T-helper 1 cell treated with Interleukin-12 subunit alpha and Interleukin-12 subunit beta and Interleukin-4 antibody, amounts not matched to agents 30 ng/mL and 1 ng/mL, for 36 hours (primary cell): Measurements from ENCODE around the gene TMEM179B. TPM values are rescaled to one million over a fixed set of nuclear protein-coding genes. Genes with fewer than 3 reads are reported as not detected.
"Not testable (repeated sequence)": the region's sequence is repeated elsewhere in the genome, so short reads cannot be mapped to it uniquely, and the experiment has no call there.

ENCODE experiments used
- intact Hi-C: fragments of 100-400 bp; cut with micrococcal nuclease; formaldehyde crosslinking; loops from one replicate; pipeline ENCODE4 v1.15.1; 2024
- total RNA-seq: library from RNA; stranded (reverse); gene quantifications from 2 replicates; pipeline ENCODE4 v1.2.3, GENCODE V29; 2022

TMEM179B gene
- total RNA-seq, 1 donor from 2014 or later: 53.1 TPM

DNA sequence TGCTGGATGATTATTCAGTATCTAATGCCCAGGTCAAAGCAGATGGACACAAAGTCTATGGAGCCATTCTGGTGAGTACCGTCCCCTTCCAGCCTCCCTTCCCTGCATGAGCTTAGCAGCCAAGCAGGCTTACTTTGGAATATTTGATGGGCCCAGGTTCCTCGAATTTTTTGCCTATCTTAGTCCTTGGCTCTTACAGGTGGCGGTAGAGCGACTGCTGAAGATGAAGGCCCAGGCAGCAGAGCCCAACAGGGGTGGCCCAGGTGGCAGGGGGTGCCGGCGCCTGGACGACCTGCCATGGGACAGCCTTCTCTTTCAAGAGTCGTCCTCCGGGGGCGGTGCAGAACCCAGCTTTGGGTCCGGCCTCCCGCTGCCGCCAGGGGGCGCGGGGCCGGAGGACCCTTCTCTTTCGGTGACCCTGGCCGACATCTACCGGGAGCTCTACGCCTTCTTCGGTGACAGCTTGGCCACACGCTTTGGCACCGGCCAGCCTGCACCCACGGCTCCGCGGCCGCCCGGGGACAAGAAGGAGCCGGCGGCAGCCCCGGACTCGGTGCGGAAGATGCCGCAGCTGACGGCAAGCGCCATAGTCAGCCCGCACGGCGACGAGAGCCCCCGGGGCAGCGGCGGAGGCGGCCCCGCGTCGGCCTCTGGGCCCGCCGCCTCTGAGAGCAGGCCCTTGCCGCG lies 741 bp upstream of the TMEM179B start:
- intact Hi-C loops: loop anchor here (1.0 to 2.0 kb wide), 11 partner anchors 15 to 188 kb away; partner anchors contain the start of genes NXF1, POLR2G, STX5 and TAF6L

DNA sequence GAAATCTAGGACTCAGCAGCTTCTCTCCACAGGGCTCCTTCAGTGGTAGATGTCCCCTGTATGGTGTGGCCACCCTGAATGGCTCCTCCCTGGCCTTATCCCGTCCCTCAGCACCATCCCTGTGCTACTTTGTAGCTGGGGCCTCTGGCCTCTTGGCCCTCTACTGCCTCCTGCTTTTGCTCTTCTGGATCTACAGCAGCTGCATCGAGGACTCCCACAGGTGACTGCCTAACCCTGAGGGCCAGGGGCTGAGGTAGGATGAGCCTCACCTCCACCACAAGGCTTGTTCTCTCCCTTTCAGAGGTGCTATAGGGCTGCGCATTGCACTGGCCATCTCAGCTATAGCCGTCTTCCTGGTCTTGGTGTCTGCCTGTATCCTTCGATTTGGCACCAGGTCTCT lies 1.8 kb downstream of the TMEM179B start:
- intact Hi-C loops: no loop called here

DNA sequence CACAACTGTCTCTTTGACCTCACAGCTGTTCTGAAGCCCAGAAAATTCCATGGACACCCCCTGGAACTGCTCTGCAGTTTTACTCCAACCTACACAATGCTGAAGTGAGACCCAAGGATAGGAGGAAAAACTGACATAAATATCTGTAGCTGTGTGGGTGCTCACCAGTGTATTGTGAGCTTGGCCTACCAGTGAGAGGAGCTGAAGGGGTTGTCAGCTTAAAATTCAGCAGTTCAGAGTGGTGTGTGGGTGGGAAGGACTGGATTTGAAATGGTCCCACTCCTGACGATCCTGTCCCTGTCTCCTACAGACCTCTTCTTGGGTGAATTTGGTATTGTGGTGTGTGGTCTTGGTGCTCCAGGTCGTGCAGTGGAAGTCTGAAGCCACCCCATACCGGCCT lies 2.4 kb downstream of the TMEM179B start:
- intact Hi-C loops: no loop called here

DNA sequence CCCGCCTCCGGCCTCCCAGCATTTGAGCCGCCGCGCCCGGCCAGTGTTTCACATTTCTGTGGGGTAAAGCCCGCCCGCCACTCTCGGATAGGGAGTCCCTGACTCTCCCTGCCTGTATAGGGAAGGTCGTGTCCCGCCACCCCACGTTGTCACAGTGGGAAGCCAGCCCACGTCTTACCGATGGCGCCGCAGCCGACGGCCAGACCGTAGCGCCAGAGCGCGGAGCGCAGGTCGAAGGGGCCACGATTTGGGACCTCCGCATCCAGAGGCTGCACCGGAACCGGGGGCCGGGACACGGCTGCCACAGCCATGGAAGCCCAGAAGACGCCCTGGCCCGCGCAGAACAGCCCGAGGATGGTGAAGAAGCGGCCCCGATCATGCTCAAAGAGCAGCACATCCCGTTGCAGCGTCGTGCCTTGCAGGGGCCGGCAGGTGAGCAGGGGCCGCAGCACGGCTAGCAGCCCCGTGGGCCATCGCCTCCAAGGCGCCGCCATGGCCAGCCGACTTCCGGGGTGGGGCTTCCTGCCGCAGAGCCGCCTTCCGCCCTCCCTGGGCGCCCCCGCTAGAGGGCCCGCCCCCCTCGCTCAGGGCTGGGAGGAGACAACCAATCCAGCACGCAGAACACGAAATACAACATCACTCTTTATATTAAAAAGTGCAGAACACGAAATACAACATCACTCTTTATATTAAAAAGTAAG lies 4.4 kb downstream of the TMEM179B start, which contains the start of gene TMEM223:
Gene TMEM223 (minus strand): TSS at position 506 of the 701 bp plus-strand sequence. CDS start 12 bp downstream, at position 494.
- intact Hi-C loops: loop anchor here (1.0 kb wide), 6 partner anchors 14 to 89 kb away; partner anchors contain the start of genes HNRNPUL2, NXF1, SLC3A2 and STX5

DNA sequence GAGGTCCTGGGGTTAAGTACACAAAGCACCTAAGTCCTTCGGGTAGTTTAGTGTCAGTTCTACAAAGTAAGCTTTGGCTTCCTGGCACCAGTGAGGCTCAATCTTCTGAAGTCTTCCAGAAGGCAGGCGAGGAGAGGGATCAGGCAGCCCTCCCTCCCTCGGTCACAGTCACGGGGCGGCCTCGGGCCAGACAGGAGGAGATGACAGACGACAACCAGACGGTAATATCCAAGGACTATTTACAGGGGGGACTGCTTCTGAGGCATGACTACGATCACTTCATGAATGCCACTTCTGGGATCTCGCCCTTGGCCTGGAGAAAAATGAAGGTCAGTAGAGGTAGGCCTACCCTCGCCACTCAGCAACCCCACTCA lies 5.0 kb downstream of the TMEM179B start:
- intact Hi-C loops: loop anchor here (1.0 kb wide), 6 partner anchors 13 to 88 kb away; partner anchors contain the start of genes HNRNPUL2, NXF1, SLC3A2 and STX5

DNA sequence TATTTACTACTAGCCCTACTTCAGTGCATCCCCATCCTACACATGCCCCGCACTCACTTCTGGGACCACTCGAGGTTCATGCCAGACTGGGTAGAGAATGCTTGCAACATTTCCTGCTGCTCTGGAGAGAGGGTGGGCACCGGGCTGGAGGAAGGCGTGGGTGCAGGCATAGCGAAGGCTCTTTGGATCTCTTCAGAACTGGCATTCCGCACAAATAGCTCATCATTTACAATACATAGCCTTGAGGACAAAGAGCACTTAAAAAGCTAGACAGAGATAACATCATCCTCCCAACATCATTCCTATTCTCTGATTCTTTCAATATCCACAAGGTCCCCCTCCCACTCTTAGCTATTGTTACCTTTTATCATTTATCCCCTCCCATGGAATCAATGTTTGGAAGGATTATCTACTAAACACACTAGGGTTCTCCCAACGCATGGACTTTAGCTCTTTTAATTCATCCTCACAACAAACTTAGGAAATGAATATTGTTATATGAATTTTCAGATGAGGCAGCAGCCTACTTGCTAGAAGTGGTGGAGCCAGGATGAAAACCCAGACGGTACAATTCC lies 7.1 kb downstream of the TMEM179B start:
- intact Hi-C loops: no loop called here

DNA sequence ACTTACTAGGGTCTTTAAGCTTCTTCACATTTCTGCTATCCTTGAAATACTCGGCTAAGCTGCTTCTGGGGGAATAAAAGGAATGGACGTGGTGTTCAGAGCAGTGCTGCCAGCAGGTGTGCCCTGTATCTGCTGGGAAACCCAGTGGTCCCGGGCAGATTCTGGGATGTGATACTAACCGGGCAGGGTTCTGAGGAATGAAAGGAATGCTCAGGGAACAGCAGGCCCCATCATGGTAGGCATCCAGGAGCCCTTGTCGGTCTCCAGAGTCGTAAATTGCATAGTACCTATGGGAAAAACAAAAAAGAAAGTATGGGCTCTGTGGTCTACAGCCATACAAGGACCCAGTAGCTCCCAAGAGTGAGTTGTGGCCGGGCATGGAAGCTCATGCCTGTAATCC lies 9.1 kb downstream of the TMEM179B start:
- intact Hi-C loops: loop anchor here (1.0 kb wide), 1 partner anchor 8 kb away; no protein-coding TSS in a partner anchor

DNA sequence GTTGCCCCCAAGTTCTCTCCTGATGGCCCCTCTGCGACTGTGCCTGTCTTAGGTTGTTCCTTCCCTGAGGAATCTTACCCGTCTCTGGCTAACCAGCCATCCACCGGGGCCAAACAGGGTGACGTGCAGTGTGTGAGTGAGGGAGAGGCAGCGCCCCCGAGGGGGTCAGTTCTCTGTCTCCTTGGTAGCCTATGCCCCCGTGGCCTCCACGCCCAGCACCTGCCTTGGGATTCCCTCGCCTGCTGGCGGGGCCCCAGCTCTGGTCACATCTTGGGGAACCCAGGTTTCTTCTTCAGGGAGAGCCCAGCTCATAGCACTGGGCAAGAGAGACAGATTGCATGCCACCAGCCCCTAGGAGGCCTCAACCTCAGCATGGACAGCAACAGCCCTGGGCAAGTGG lies 12.3 kb downstream of the TMEM179B start:
- intact Hi-C loops: no loop called here

DNA sequence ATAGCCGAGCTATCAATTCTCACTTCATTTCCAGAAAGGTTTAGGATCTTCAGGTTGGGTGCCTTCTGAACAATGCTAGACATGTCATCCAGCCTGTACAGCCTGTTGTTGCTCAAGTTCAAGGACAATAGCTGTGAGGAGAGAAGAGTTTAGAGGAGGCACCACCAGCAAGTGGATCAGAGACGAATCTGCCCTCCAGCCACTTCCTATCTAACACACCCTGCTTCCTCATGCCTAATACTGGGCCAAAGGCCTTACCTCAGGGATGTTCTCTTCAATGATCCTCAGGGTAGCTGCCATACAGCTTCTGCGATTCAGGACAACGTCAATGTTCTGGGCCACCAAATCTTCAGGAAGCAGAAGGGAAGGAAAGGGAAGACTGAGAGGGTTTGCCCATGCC lies 13.9 kb downstream of the TMEM179B start:
- intact Hi-C loops: no loop called here

DNA sequence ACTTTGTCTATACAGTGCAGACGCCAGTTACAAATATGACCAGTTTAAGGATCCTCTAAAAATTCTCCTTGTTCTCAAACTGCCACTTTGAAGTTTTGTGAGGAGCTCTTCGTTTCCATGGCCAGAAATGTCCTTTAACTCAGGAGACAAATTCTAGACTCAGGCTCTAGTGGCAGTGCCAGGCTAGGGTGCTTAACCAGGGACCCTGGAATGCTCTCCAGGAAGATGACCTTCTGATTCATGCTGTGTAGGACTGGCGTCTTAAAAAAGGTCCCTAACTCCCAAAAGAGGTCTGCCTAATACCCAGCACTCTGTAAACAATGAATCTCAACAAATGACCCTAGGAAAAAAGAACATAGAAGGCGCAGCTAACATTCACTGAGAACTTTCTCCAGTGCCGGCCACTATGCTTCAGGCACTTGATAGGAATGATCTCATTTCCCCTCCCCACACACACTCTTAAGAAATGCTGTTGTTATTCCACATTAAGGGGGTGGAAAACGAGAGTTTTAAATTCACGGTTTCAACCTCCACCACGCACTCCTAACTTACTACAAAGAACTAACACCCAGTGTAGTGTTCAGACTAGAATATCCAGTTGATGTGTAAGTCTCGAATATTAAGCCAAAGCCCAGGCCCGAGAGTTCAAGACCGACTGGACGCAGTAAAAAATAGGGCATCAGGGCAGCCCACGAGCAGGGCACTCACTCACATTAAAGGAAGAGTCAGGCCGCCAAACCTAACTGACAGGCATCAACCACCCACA lies 17.3 kb downstream of the TMEM179B start:
- intact Hi-C loops: loop anchor here (1.0 to 2.0 kb wide), 14 partner anchors 8 to 158 kb away; partner anchors contain the start of genes GANAB, POLR2G, STX5 and TAF6L

DNA sequence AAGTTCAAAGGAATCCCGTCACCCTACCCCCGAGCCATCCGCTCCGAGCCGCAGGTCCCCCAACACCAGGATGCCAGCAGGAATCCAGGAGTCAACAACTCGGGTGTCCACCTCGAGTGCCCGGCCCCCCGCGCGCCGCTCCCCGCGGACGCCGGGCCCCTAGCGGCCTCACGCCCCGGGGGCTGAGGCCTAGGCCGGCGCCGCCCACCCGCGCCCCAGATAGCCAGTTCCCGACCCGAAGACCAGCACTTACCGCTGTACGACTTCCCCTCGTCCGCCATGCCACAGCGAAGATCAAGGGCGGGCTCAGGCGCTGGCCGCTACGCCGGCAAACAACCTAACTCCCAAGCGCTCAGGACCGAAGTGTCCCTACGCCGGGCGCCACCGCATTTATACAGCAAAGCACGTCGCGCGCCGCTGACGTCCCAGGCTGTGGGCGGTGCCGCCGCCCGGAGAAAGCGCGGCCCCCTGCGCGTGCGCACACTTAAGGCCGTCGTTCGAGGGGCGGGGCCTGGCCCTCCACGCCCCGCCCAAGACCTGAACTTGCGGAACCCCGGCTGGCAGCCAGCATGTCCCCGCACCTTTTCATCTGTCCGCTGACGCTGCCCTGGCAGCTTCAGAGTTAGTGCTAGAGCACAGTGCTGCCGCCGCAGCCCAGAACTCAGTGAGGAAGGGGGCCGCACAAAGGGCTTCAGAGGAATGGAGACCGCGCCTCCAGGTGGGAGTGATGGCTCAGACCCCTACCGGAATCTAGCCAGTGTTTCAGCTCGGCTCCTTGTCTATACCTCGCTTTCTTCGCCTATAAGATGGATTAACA lies 18.1 kb downstream of the TMEM179B start, which contains the start of gene NXF1:
Gene NXF1 (minus strand): TSS at position 365 of the 817 bp plus-strand sequence. CDS start 84 bp downstream, at position 281.
- intact Hi-C loops: loop anchor here (1.0 to 2.0 kb wide), 13 partner anchors 13 to 158 kb away; partner anchors contain the start of genes GANAB, POLR2G, STX5 and TAF6L

DNA sequence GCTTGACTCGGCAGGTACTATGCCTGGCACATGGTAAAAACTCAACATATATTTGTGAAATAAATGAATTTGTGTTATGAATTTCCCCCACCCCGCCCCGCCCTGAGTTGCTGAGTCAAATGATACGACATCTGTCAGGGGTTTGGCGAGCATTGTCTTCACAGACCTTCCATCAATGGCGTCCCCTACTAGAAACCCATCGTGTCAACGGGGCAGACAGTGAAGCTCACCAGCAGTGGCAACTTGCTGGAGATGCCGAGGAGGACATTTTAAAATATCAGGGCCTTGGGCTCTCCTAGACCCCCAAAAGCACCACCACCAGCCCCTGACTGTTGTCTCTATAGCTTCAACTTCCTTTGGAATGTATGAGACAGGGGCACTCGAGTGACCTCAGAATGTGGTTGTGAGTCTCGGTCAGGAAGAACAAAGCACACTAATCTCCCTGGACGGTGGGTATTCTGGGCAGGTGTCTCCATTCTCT lies 18.8 kb downstream of the TMEM179B start:
- intact Hi-C loops: loop anchor here (1.0 to 2.0 kb wide), 13 partner anchors 14 to 159 kb away; partner anchors contain the start of genes GANAB, POLR2G, STX5 and TAF6L

DNA sequence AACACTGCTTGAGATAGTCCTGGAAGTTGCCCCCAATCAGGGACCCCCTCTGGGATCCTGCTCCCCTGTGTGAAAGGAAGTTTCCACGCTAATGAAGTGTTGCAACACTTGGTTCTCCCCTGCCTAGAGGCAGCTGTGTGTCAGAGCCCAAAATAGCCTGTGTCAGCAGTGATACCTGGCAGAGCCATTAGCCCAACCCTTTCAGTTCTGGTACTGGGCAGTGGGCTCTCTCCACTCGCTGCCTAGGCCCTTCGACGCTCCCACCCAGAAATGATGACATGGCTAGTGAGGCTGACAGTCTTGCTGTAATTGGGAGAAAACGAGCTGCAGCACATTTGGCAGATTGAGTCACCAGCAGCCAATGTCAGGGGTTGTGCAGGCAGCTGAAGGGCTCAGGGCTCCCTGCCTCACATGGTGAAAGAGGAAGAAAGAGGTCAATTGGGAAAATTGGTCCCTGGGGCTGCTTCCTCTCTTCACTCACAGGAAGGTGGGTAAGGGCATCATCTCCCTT lies 19.5 kb downstream of the TMEM179B start:
- intact Hi-C loops: no loop called here

DNA sequence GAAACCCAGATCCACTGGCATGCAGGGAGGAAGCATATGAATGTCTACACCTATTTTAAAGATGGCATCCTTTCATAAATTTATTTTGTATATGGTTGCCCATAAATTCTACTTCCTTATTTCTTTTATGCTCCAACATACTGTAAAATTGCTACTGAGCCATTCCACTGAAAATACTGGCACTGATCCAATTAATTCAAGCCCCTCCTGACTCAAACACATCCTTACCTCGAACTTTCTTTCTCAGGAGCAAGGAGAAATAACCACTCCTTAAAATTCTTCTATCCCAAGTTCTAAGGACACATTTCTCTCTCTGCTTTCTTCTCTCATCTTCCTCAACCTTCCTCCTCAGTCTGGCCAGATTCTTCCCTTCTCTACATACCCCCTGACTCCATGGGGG lies 23.5 kb downstream of the TMEM179B start:
- intact Hi-C loops: no loop called here

DNA sequence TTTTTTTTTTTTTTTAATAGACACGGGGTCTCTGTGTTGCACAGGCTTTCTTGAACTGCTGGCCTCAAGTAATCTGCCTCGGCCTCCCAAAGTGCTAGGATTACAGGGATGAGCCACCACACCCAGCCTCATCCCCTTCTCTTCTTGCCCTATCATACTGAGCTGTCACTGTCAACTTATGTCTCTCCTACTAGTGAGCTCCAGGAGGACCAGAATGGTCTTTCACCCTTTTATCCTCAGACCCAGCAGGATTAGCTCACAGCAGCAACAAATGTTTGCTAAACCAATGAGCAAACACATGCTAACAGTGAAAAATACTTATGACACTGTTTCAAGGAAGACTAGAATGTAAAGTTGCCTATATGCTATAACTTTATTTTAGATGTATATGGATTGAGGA lies 24.5 kb downstream of the TMEM179B start:
- intact Hi-C loops: no loop called here

DNA sequence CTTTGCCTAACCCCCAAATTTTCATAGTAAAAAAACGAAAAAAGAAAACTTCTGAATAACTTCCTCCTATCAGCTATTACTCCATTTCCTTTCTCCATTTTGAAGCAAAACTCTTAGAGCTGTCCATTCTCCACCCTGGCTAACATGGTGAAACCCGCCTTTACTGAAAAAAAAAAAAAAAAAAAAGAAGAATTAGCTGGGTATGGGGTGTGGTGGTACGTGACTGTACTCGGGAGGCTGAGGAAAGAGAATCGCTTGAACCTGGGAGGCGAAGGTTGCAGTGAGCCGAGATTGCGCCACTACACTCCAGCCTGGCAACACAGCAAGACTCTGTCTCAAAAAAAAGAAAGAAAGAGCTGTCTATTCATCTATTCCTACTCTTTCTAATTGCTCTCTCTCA lies 29.4 kb downstream of the TMEM179B start:
- intact Hi-C loops: no loop called here

DNA sequence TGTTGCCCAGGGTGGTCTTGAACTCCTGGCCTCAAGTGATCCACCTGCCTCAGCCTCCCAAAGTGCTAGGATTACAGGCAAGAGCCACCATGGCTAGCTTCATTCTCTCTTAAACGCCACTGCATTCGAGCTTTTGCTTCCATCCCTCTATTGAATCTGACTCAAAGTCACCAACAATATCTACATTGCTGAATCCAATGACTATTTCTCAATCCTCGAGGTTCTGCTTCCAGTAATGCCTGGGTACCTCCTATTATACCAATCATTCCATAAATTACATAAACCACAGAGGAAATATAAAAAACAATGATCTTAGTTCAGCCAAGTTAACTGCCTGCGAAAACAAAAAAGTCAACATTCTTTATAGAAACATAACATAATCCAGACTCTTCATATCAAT lies 29.9 kb downstream of the TMEM179B start:
- intact Hi-C loops: no loop called here

DNA sequence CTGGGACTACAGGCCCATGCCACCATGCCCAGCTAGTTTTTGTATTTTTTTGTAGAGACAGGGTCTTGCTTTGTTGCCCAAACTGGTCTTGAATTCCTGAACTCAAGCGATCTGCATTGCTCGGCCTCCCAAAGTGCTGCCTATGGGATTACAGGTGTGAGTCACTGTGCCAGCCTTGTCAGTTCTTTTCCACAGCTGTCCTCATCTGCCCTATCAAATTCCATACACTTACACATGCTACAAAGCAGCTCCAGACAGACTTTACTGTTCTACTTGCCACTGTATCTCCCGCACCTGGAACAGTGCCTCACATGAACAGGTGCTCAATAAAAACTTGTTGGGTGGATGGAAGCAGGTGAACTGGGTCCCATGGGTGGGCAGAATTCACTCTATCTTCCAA lies 36.5 kb downstream of the TMEM179B start:
- intact Hi-C loops: no loop called here

DNA sequence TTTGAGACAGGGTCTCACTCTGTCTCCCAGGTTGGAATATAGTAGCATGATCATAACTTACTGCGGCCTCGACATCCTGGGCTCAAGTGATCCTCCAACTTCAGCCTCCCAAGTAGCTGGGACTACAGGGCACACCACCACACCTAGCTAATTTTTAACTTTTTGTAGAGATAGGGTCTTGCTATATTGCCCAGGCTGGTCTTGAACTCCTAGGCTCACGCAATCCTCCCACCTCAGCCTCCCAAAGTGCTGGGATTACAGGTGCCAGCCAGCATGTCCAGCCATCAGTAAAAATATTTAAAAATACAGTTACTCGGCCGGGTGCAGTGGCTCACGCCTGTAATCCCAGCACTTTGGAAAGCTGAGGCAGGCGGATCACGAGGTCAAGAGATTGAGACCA lies 40.9 kb downstream of the TMEM179B start:
- intact Hi-C loops: not testable (repeated sequence)
